ENCODE results near the gene TRIM31.

Gene TRIM31

GRCh38 chr6:30102414-30102969 is 10.4 kb downstream of the TRIM31 start:
- DNase-seq: no peak
- 0 out of 2 replicates have a peak overlapping the region, but pooled peaks have one; percentile 2 for H3K4me3 ChIP-seq (ENCODE audit: low read depth, low read length)
- H3K27me3 ChIP-seq (ENCODE audit: insufficient read depth, low read depth, severe bottlenecking): peaks cover 94% of the 10 kb centered on the region
- no peaks in the 10 kb centered on the region for H3K36me3 ChIP-seq
- no peaks in the 10 kb centered on the region for H3K9me3 ChIP-seq (ENCODE audit: severe bottlenecking)
- H3K27ac ChIP-seq: no peak overlapping the region
- no peak for TF ChIP-seq CTCF (IDR thresholded peaks at IDR 0.05; ENCODE audit: low read depth, low read length)

GRCh38 chr6:30101444-30102413 is 11.2 kb downstream of the TRIM31 start:
- TF ChIP-seq CTCF (IDR thresholded peaks at IDR 0.05; ENCODE audit: low read depth, low read length): peak; percentile 35; the same call in 1 of the 2 replicates
- Histone ChIP-seq H3K36me3 (no peaks in the 10 kb centered on the region), H3K27ac (no peak overlapping the region), H3K4me3 (ENCODE audit: low read depth, low read length) (peak overlapping the region; percentile 2), H3K9me3 (ENCODE audit: severe bottlenecking) (no peaks in the 10 kb centered on the region), H3K27me3 (ENCODE audit: insufficient read depth, low read depth, severe bottlenecking) (peaks cover 96% of the 10 kb centered on the region)
- peak; percentile 95 for DNase-seq

- peak; percentile 27 for DNase-seq
- H3K4me3 ChIP-seq (ENCODE audit: low read depth, low read length): peak overlapping the region; percentile 2; the same call in 1 of the 2 replicates
- H3K27ac ChIP-seq: no peak overlapping the region
- H3K27me3 ChIP-seq (ENCODE audit: insufficient read depth, low read depth, severe bottlenecking): peaks cover 96% of the 10 kb centered on the region
- H3K36me3 ChIP-seq: no peaks in the 10 kb centered on the region
- 0 out of 2 replicates have a peak, but pooled peaks have one; percentile 15 for TF ChIP-seq CTCF (IDR thresholded peaks at IDR 0.05; ENCODE audit: low read depth, low read length)
- no peaks in the 10 kb centered on the region for H3K9me3 ChIP-seq (ENCODE audit: severe bottlenecking)
Observed at GRCh38 chr6:30100585-30101443, 12.1 kb downstream of the TRIM31 start.

GRCh38 chr6:30100154-30100553 is 12.7 kb downstream of the TRIM31 start:
- H3K27ac ChIP-seq: no peak overlapping the region
- H3K4me3 ChIP-seq (ENCODE audit: low read depth, low read length): no peak overlapping the region
- peaks cover 96% of the 10 kb centered on the region for H3K27me3 ChIP-seq (ENCODE audit: insufficient read depth, low read depth, severe bottlenecking)
- H3K36me3 ChIP-seq: no peaks in the 10 kb centered on the region
- H3K9me3 ChIP-seq (ENCODE audit: severe bottlenecking): no peaks in the 10 kb centered on the region
- no peak for DNase-seq
- TF ChIP-seq CTCF (IDR thresholded peaks at IDR 0.05; ENCODE audit: low read depth, low read length): no peak

- TF ChIP-seq CTCF (IDR thresholded peaks at IDR 0.05; ENCODE audit: low read depth, low read length): no peak
- no peaks in the 10 kb centered on the region for H3K9me3 ChIP-seq (ENCODE audit: severe bottlenecking)
- no peak for DNase-seq
Observed at GRCh38 chr6:30097902-30098768, 14.8 kb downstream of the TRIM31 start.

More at GRCh38 chr6:30097902-30098768, 14.8 kb downstream of the TRIM31 start:
- Histone ChIP-seq H3K27ac (no peak overlapping the region), H3K4me3 (ENCODE audit: low read depth, low read length) (no peak overlapping the region), H3K36me3 (no peaks in the 10 kb centered on the region), H3K27me3 (ENCODE audit: insufficient read depth, low read depth, severe bottlenecking) (peaks cover 96% of the 10 kb centered on the region)

All from WERI-Rb-1 (cell line).